GM19035 (cell line): ENCODE measurements around the gene HUNK.
"Not testable (repeated sequence)": the region's sequence is repeated elsewhere in the genome, so short reads cannot be mapped to it uniquely, and the experiment has no call there.

Experiments used
- ATAC-seq: cut with Tn5 transposase; IDR thresholded peaks from one replicate; pipeline ENCODE4 v1.9.1; 2021; ENCODE audit not compliant: unreplicated experiment

The HUNK gene

GRCh38 chr21:31872452-31873274 lies at the start of gene HUNK:
Gene HUNK (plus strand): TSS chr21:31873020. CDS start chr21:31873675, 655 bp downstream.
- no peak for ATAC-seq

DNA sequence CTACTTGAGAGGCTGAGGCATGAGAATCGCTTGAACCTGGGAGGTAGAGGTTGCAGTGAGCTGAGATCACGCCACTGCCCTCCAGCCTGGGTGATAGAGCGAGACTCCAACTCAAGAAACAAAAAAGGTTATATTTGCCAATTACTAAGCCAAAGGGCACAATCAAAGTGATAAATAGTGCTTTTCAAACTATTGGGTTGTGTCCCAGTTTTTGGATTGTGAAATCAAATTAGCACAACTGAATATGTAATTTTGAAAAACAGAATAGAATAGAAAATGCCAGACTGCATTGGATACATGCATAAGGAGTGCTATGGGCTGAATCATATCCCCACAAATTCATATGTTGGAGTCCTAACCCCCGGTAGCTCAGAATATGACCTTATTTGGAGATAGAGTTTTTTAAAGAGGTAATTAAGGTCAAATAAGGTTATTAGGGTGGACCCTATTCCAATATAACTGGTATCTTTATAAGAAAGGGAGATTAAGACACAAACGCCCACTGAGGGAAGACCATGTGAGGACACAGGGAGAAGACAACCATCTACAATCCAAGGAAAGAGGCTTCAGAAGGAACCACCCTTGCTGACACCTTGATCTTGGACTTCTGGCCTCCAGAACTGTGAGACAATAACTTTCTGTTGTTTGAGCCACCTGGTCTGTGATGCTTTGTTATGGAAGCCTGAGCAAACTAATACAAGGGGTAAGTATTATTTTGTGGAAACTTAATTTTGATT lies 42.9 kb upstream of the HUNK start:
- no peak for ATAC-seq

GRCh38 chr21:31830701-31831100 lies 42.1 kb upstream of the HUNK start:
- ATAC-seq, result no peak

- no peak for ATAC-seq
Observed at GRCh38 chr21:31837041-31837440, 35.8 kb upstream of the HUNK start.

GRCh38 chr21:31837618-31838390 lies 35.0 kb upstream of the HUNK start:
- no peak for ATAC-seq

- ATAC-seq, result no peak
Observed at GRCh38 chr21:31838586-31839355, 34.0 kb upstream of the HUNK start.

GRCh38 chr21:31844206-31844605 lies 28.6 kb upstream of the HUNK start:
- ATAC-seq, result no peak

- ATAC-seq, result no peak
Observed at GRCh38 chr21:31845151-31845729, 27.6 kb upstream of the HUNK start.

DNA sequence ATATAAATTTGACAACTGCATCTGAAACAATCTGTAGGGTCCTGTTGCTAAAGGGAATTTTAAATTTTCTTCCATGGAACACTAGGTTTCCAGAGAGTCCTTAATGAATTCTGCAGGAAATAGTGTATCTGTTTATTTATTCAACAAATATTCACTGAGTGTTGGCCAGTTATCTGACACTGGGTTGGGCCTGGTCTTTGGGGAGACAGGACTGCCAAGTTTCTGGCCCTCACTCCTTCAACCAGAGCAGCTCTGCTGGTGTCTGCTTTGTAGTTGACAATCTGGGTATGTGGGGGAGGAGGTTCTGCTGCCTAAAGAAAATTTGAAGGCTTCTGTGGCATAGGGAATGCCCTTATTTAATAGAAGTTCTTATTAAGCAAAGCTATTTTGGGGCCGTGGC lies 26.1 kb upstream of the HUNK start:
- ATAC-seq, result no peak

GRCh38 chr21:31847761-31848160 lies 25.1 kb upstream of the HUNK start:
- ATAC-seq, result no peak

DNA sequence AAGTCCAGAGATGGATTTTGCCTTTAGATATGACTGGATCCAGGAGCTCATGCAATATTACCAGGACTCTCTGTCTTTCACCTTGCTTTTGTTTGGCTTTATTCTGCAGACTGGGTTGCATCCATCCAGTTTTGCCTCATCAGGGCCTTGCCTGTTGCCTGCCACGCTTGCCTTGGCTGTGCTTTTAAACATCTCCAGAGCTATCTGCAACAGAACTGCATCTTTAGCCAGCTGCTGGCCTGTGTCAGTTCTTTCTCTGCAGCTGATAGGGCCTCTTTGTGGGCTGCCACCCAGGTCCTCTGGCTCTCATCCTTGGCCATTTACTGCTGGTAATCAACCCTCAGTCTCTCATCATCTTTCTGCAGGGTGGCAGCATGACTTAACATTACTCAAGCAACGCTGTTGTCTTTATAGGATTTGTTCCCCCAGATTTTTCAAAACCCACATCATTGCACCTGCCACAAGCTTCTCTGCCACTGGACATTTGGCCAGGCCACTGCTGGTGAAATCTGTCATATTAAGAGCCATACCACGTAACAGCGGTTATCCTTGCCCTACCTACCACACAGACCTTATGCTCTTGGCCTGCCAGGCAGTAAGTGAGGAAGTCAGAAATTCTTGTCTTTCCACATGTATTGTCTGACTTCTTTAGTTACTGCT lies 24.4 kb upstream of the HUNK start:
- ATAC-seq, result no peak

- ATAC-seq, result no peak
Observed at GRCh38 chr21:31850886-31851285, 21.9 kb upstream of the HUNK start.

- ATAC-seq, result no peak
Observed at GRCh38 chr21:31855180-31855579, 17.6 kb upstream of the HUNK start.

- ATAC-seq, result no peak
Observed at GRCh38 chr21:31857096-31857495, 15.7 kb upstream of the HUNK start.

DNA sequence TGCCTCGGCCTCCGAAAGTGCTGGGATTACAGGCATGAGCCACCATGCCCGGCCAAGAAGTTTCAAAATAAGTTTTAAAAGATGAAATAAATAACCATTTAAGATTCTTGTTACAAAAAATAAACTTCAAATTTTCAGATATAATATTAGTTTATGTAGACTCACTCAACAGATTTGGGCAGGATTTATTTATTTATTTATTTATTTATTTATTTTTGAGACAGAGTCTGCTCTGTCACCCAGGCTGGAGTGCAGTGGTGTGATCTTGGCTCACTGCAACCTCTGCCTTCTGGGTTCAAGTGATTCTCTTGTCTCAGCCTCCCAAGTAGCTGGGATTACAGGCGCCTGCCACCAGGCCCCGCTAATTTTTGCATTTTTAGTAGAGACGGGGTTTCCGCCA lies 15.2 kb upstream of the HUNK start:
- ATAC-seq, result not testable (repeated sequence)

DNA sequence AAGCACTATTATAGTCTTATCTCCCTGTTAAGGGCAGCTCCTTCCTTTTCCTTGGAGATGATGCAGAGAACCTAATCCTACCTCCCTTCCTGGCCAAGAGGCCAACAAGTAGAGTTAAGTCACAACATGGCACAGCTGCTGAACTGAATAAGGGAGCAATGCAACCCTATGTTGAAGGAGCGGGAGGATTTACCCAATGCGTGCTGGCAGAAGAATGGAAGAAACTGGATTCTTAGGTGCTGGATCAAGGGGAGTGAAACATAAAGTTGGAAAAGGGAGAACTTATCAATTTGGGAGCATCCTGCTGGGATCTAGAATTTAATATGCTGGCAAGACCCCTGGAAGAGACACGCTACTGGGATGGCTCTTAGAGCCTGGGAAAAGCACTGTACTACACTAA lies 12.0 kb upstream of the HUNK start:
- no peak for ATAC-seq

DNA sequence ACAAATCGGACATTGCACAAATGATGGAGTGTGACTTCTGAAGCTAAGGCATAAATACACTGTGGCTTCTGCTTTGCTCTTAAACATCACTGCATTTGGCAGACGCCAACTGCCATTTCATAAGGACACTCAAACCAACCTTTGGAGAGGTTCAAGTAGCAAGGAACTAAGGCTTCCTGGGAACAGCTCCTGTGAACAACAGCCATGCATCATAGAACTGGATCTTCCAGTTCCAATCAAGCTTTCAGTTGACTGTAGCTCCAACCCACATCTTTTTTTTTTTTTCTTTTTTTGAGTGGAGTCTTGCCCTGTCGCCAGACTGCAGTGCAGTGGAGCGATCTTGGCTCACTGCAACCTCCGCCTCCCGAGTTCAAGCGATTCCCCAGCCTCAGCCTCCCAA lies 10.7 kb upstream of the HUNK start:
- no peak for ATAC-seq

DNA sequence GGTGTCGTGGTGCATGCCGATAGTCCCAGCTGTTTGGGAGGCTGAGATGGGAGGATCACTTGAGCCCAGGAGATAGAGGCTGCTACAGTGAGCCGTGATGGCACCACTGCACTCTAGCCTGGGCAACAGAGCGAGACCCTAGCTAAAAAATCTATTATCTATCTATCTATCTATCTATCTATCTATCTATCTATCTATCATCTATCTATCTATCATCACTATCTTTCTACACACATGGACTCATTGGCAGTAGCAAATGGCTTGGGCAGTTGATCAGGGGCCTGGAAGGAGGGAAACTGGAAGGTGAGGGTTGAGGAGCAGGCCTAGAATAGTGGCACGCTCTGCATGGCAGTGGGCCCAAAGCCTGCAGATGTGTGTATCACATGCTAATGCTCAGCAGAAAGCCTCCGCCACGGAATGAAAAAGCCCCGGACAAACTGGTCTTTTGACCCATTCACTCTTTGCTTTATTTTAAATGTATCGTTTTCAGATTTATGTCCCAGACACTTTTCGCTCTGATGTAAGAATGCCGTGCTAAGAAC lies 7.3 kb upstream of the HUNK start:
- ATAC-seq, result no peak

DNA sequence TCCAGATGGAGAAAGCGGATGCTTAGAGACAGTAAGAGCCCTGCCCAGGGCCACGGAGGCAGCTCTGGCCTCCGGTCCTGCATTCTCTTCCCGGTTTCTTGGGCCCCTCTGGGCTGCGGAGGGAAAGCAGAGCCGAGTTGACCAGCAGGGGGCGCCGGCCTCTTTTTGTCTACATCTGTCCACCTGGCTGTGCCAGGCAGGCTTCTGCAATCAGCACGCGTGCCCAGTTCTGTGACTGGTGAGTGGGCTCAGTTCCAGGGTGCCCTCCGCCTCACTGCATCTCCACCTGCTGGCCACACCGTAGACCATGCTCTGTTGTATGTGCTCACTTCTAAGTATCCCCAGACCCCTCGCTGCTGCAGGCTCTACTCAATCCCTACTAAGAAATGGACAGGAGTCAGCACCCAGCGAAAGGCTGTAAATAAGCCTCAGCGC lies 6.7 kb upstream of the HUNK start:
- no peak for ATAC-seq

DNA sequence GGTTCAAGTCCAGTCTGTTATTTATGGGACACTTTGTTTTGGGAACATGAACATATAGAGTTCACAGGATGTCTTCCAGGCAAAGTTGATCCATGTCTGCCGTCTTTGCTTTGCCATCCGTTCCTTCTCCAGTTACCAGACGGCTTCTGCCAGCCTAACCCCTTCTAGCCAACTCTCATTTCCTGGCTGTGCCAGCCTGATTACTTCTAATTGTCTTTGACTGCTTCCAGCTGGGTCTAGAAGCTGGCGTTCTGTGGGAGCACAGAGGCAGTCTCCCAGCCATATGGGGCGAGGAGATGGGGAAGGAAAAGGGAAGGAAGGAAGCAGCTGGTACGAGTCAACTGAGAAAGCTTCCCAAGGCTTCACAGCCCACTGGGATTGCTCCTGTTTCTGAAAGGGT lies 3.1 kb upstream of the HUNK start:
- ATAC-seq, result no peak
